HG02678 (cell line): ENCODE data around the gene ISOC2.

ENCODE experiments used
- ATAC-seq: cut with Tn5 transposase; IDR thresholded peaks from one replicate; pipeline ENCODE4 v1.9.1; 2021; ENCODE audit warnings: mild to moderate bottlenecking, moderate library complexity; ENCODE audit not compliant: unreplicated experiment

ISOC2 gene

GRCh38 chr19:55479451-55480230 lies 18.2 kb upstream of the ISOC2 start:
- ATAC-seq: no peak

- ATAC-seq: no peak
Observed at GRCh38 chr19:55479045-55479444, 17.6 kb upstream of the ISOC2 start.

- ATAC-seq: no peak
Observed at GRCh38 chr19:55478364-55478763, 16.9 kb upstream of the ISOC2 start.

GRCh38 chr19:55477905-55478304 lies 16.5 kb upstream of the ISOC2 start:
- ATAC-seq: no peak

- ATAC-seq: peak; percentile 96
Observed at GRCh38 chr19:55476100-55476775, 14.8 kb upstream of the ISOC2 start, which contains the start of gene ZNF628. Gene ZNF628, plus strand, starts transcription at chr19:55476617. Its CDS starts 3,294 bp downstream, at chr19:55479911.

- no peak for ATAC-seq
Observed at GRCh38 chr19:55474269-55475265, 13.1 kb upstream of the ISOC2 start.

GRCh38 chr19:55473225-55474012 lies 12.0 kb upstream of the ISOC2 start:
- ATAC-seq: no peak

- ATAC-seq: no peak
Observed at GRCh38 chr19:55472463-55472862, 11.0 kb upstream of the ISOC2 start.

DNA sequence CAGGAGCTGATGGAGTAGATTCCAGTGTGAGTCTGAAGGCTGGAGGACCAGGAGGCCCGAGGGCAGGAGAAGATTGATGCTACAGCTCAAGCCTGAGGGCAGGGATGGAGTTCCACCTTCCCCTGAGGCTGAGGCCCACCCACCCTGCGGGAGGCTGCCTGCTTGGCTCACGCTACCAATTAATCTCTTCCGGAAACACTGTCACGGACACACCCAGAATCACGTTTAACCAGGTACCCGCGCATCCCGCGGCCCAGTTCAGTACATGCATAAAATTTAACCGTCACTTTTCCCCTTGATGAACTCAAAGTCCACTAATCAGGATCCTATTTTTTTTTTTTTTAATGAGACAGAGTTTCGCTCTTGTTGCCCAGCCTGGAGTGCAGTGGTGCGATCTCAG lies 9.8 kb upstream of the ISOC2 start:
- ATAC-seq: no peak

- no peak for ATAC-seq
Observed at GRCh38 chr19:55468054-55468393, 6.6 kb upstream of the ISOC2 start.

DNA sequence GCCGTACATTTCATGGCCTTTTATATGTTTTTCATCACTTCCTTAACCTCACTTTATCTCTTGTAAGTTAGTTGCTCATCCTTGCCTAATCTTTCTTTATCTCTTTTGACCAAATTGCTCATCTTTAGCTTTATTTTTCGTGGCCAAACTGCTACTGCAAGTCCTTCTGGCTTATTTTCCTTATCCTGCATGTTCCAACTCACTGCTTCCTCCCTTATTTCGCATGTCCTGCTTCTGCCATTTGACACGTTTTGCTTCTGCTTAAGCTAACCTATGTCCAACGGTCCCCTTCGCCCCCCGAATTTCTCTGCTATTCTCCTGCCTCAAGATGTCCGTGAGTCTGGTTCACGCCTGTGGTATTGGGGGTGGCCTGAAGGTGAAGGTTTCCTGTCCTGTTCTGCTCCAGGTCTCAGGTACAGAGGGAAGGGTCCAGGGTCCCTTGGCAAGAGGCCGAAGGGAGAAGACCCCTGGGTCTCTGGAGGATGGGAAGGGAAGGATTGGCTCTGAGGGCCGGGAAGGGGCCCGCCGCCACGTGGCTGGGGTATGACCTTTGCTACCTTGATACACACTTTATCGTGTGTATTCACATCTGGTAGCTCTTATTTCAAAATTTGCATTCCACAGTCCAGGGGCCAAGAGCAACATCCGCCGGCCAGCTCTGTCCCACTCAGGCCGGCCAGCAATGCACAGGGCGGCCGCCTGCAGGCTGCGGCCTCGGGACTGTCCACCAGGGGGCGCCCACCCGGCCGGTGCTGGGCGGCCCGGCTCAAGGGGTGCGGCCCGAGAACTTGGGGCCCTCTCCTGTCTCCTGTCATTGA lies 6.0 kb upstream of the ISOC2 start:
- no peak for ATAC-seq

- ATAC-seq: no peak
Observed at GRCh38 chr19:55466241-55466614, 4.8 kb upstream of the ISOC2 start.

DNA sequence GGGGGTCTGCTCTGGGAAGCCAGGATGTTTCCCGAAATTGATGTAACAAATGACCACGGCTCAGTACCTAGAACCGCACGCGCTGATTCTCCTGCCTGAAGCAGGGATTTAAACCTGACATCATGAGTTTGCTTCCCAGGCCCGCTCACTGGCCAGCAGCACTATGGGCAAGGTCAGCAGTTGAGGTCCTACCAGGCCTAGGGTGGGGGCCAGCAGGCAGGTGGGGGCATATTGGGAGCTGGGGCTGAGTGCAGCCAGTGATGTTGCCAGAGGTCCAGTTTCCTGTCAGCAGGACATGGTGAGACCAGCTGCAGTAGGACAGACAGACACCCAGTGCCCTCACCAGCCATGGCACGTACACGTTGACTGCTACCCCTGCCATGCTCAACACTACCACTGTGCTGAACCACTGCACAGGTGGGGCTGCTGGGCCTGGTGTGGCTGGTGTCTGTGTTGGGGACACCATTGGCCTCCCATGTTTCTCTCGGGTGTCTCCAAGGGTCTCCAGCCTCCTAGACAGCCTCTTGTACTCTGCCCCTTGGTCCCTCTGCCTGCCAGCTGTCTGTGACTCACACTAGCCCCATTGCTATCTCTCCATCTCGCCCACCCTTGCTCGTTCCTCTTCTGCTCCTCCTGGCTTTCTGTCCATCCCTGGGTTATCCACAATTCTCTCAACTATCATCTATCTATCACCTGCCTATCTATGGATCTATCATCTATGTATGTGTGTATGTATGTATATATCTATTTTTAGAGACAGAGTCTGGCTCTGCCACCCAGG lies 4.2 kb upstream of the ISOC2 start:
- no peak for ATAC-seq

DNA sequence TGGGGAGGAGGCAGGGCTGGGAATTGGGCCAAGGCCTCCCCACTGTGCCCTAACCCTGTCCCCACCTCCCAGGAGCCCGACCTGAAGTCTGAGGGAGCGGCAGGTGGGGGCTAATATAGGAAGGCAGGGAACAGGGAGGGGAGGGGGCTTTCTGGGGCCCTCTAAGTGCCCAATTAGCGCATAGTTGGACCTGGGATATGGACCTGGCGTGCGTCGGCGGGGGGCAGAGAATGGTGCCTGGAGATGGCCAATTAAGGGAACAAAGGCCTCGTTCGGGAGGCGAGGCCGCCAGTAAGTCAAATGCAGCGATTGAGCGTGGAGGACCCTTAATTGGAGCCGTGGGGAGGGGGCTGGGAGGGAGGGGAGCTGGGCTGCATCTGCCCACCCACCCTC lies 3.2 kb upstream of the ISOC2 start, which contains the start of gene C19orf85:
Gene C19orf85, minus strand, starts transcription at position 90 of the 393 bp plus-strand sequence. CDS start 197 bp downstream, outside the sequence.
- no peak for ATAC-seq

- no peak for ATAC-seq
Observed at GRCh38 chr19:55464039-55464661, 2.7 kb upstream of the ISOC2 start.

DNA sequence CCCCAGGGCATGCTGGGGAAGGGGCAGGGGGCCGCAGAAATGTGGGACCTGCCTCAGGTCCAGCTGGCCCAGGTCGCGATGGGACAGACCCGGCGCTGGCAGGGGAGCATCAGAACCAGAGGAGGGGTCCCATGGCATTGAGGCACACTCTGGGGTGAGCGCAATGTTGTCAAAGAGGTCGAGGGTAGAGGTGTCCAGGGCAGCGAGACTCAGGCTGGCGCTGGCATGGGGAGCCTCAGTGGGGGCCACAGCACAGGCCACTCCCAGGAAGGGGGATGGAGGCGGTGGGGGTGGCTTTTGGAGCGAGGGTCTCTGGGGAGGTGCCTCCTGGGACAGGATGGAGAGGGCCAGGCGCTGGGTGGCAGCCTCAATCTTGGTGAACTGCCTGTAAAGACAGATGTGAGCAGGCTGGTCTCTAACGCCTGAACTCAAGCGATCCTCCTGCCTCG lies 2.2 kb upstream of the ISOC2 start:
- ATAC-seq: no peak

DNA sequence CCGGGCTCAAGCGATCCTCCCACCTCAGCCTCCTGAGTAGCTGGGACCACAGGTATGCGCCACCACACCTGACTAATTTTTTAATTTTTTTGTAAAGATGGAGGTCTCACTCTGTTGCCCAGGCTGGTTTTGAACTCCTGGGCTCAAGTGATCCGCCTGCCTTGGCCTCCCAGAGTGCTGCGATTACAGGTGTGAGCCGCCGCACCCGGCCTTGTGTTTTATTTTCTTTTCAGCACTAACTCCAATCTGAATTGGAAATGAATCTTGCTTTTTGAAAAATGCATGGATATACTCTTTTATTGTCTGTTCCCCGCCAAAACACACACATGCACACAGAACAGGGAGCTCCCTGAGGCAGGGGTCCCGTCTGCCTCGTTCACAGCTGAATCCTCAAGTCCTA lies 1.3 kb upstream of the ISOC2 start:
- ATAC-seq: no peak

DNA sequence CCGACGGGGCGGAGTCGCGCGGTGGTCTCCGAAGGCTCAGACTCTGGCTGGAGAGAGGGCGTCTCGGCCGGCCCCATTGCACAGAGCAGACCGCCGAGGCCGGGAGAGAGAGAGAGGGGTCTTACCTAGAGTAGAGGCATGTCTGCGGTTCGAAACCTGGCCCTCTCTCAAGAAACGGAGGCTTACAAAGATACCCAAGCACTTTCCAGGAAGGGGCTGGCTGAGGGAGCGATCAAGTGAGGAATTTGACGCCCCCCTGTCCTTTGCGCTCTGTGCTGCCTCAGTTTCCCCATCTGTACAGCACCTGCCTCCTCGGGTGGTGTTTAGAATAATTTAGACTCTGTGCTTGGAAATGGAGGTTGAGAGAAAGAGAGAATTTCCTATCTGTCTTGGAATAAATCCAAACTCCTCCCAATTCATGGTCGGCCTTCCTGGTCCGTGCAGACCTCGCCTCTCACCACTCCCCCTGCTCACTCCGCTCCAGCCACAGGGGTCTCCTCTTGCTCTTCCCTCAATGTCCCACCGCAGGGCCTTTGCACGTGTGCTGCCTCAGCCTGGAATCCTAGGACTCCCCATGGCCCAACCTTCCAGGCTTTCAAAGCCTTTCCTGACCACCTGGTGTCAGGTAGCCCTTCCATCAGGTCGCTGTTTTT lies 658 bp upstream of the ISOC2 start:
- no peak for ATAC-seq
